ENCODE measurements around the gene EXOSC9. TPM values are rescaled to one million over a fixed set of nuclear protein-coding genes. Genes with fewer than 3 reads are reported as not detected.
"Not testable (repeated sequence)": the region's sequence is repeated elsewhere in the genome, so short reads cannot be mapped to it uniquely, and the experiment has no call there.

The EXOSC9 gene
- total RNA-seq (30.1 TPM), polyA plus RNA-seq (20.3 TPM)

- peaks cover 2% of the 10 kb centered on the region for H3K36me3 ChIP-seq (ENCODE audit: insufficient read depth)
- peak; percentile 93 for DNase-seq (ENCODE audit: extremely low spot score)
- H3K4me3 ChIP-seq (ENCODE audit: low read depth, low read length) = peak within 1 kb of the TSS; percentile 74
- no peaks in the 10 kb centered on the region for H3K4me1 ChIP-seq (ENCODE audit: insufficient read depth)
- under 1% methylated on average over 48 of the region's 48 CpGs for WGBS
- peak within 1 kb of the TSS; percentile 92 for H3K27ac ChIP-seq (ENCODE audit: low read depth)
These were observed at the start of gene EXOSC9 for GRCh38 chr4:121800961-121801714. TSS of gene EXOSC9 (plus strand) at chr4:121801323. CDS start at chr4:121801425, 102 bp downstream.

- H3K36me3 ChIP-seq (ENCODE audit: insufficient read depth); DNase-seq (ENCODE audit: extremely low spot score); H3K4me3 ChIP-seq (ENCODE audit: low read depth, low read length); H3K4me1 ChIP-seq (ENCODE audit: insufficient read depth); H3K27ac ChIP-seq (ENCODE audit: low read depth): not testable (repeated sequence)
- WGBS = 76% methylated on average over 1 of the region's 1 CpG
These were observed 49.0 kb upstream of the EXOSC9 start for GRCh38 chr4:121752142-121752541.

- DNase-seq (ENCODE audit: extremely low spot score) = no peak
- no peaks in the 10 kb centered on the region for H3K4me1 ChIP-seq (ENCODE audit: insufficient read depth)
- WGBS = 89% methylated on average over 2 of the region's 2 CpGs
- H3K4me3 ChIP-seq (ENCODE audit: low read depth, low read length) = no peak overlapping the region
- no peak overlapping the region for H3K27ac ChIP-seq (ENCODE audit: low read depth)
- no peaks in the 10 kb centered on the region for H3K36me3 ChIP-seq (ENCODE audit: insufficient read depth)
These were observed 42.1 kb upstream of the EXOSC9 start for GRCh38 chr4:121758925-121759568.

GRCh38 chr4:121760205-121760604 lies 40.9 kb upstream of the EXOSC9 start:
- Histone ChIP-seq H3K4me1 (ENCODE audit: insufficient read depth) (peaks cover 3% of the 10 kb centered on the region), H3K36me3 (ENCODE audit: insufficient read depth) (no peaks in the 10 kb centered on the region), H3K4me3 (ENCODE audit: low read depth, low read length) (no peak overlapping the region), H3K27ac (ENCODE audit: low read depth) (no peak overlapping the region)
- DNase-seq (ENCODE audit: extremely low spot score) = no peak
- WGBS = 53% methylated on average over 3 of the region's 3 CpGs

- Histone ChIP-seq H3K27ac (ENCODE audit: low read depth) (no peak overlapping the region), H3K4me1 (ENCODE audit: insufficient read depth) (peaks cover 3% of the 10 kb centered on the region), H3K36me3 (ENCODE audit: insufficient read depth) (no peaks in the 10 kb centered on the region), H3K4me3 (ENCODE audit: low read depth, low read length) (peak overlapping the region; percentile 16)
- 12% methylated on average over 14 of the region's 14 CpGs for WGBS
- DNase-seq (ENCODE audit: extremely low spot score) = no peak
These were observed 36.8 kb upstream of the EXOSC9 start for GRCh38 chr4:121764303-121764701.

GRCh38 chr4:121764702-121765367 lies 36.3 kb upstream of the EXOSC9 start, which contains the start of gene SMIM43:
TSS of gene SMIM43 (minus strand) at chr4:121765164. CDS start at chr4:121765105, 59 bp downstream.
- Histone ChIP-seq H3K4me1 (ENCODE audit: insufficient read depth) (peaks cover 3% of the 10 kb centered on the region), H3K4me3 (ENCODE audit: low read depth, low read length) (peak within 1 kb of the TSS; percentile 16), H3K27ac (ENCODE audit: low read depth) (no peak within 1 kb of the TSS), H3K36me3 (ENCODE audit: insufficient read depth) (no peaks in the 10 kb centered on the region)
- DNase-seq (ENCODE audit: extremely low spot score) = no peak
- WGBS = under 1% methylated on average over 75 of the region's 75 CpGs

- Histone ChIP-seq H3K36me3 (ENCODE audit: insufficient read depth) (no peaks in the 10 kb centered on the region), H3K4me1 (ENCODE audit: insufficient read depth) (peaks cover 3% of the 10 kb centered on the region), H3K27ac (ENCODE audit: low read depth) (no peak overlapping the region), H3K4me3 (ENCODE audit: low read depth, low read length) (peak overlapping the region; percentile 16)
- 12% methylated on average over 16 of the region's 16 CpGs for WGBS
- DNase-seq (ENCODE audit: extremely low spot score) = no peak
These were observed 35.8 kb upstream of the EXOSC9 start for GRCh38 chr4:121765368-121765705.

- Histone ChIP-seq H3K4me1 (ENCODE audit: insufficient read depth) (peaks cover 3% of the 10 kb centered on the region), H3K27ac (ENCODE audit: low read depth) (no peak overlapping the region), H3K36me3 (ENCODE audit: insufficient read depth) (no peaks in the 10 kb centered on the region), H3K4me3 (ENCODE audit: low read depth, low read length) (no peak overlapping the region)
- no peak for DNase-seq (ENCODE audit: extremely low spot score)
- WGBS = 83% methylated on average over 9 of the region's 9 CpGs
These were observed 35.1 kb upstream of the EXOSC9 start for GRCh38 chr4:121765971-121766538.

- no peak overlapping the region for H3K27ac ChIP-seq (ENCODE audit: low read depth)
- peaks cover 3% of the 10 kb centered on the region for H3K4me1 ChIP-seq (ENCODE audit: insufficient read depth)
- H3K4me3 ChIP-seq (ENCODE audit: low read depth, low read length) = no peak overlapping the region
- DNase-seq (ENCODE audit: extremely low spot score) = no peak
- H3K36me3 ChIP-seq (ENCODE audit: insufficient read depth) = no peaks in the 10 kb centered on the region
- WGBS = 92% methylated on average over 4 of the region's 4 CpGs
These were observed 34.0 kb upstream of the EXOSC9 start for GRCh38 chr4:121767166-121767565.

GRCh38 chr4:121769341-121769740 lies 31.8 kb upstream of the EXOSC9 start:
- 93% methylated on average over 2 of the region's 2 CpGs for WGBS
- no peak overlapping the region for H3K27ac ChIP-seq (ENCODE audit: low read depth)
- DNase-seq (ENCODE audit: extremely low spot score) = no peak
- H3K4me1 ChIP-seq (ENCODE audit: insufficient read depth) = peaks cover 3% of the 10 kb centered on the region
- H3K36me3 ChIP-seq (ENCODE audit: insufficient read depth) = no peaks in the 10 kb centered on the region
- H3K4me3 ChIP-seq (ENCODE audit: low read depth, low read length) = no peak overlapping the region

GRCh38 chr4:121771869-121772268 lies 29.3 kb upstream of the EXOSC9 start:
- no peaks in the 10 kb centered on the region for H3K4me1 ChIP-seq (ENCODE audit: insufficient read depth)
- no peak for DNase-seq (ENCODE audit: extremely low spot score)
- 87% methylated on average over 1 of the region's 1 CpG for WGBS

GRCh38 chr4:121773883-121774282 lies 27.2 kb upstream of the EXOSC9 start:
- DNase-seq (ENCODE audit: extremely low spot score) = no peak
- H3K27ac ChIP-seq (ENCODE audit: low read depth) = no peak overlapping the region
- WGBS = 81% methylated on average over 1 of the region's 1 CpG

More at GRCh38 chr4:121771869-121772268, 29.3 kb upstream of the EXOSC9 start:
- H3K4me3 ChIP-seq (ENCODE audit: low read depth, low read length) = no peak overlapping the region
- no peaks in the 10 kb centered on the region for H3K36me3 ChIP-seq (ENCODE audit: insufficient read depth)
- H3K27ac ChIP-seq (ENCODE audit: low read depth) = no peak overlapping the region

GRCh38 chr4:121776610-121777401 lies 24.3 kb upstream of the EXOSC9 start:
- H3K36me3 ChIP-seq (ENCODE audit: insufficient read depth) = no peaks in the 10 kb centered on the region
- no peaks in the 10 kb centered on the region for H3K4me1 ChIP-seq (ENCODE audit: insufficient read depth)
- DNase-seq (ENCODE audit: extremely low spot score) = no peak
- no peak overlapping the region for H3K27ac ChIP-seq (ENCODE audit: low read depth)
- no peak overlapping the region for H3K4me3 ChIP-seq (ENCODE audit: low read depth, low read length)
- 80% methylated on average over 6 of the region's 6 CpGs for WGBS

More at GRCh38 chr4:121773883-121774282, 27.2 kb upstream of the EXOSC9 start:
- Histone ChIP-seq H3K4me3 (ENCODE audit: low read depth, low read length) (no peak overlapping the region), H3K4me1 (ENCODE audit: insufficient read depth) (no peaks in the 10 kb centered on the region), H3K36me3 (ENCODE audit: insufficient read depth) (no peaks in the 10 kb centered on the region)
